Measurements from ENCODE around the gene ENAH. TPM values are rescaled to one million over a fixed set of nuclear protein-coding genes. Genes with fewer than 3 reads are reported as not detected.

The ENAH gene
- total and polyA plus RNA-seq, 9 of the 15 experiments (the other 6 are each of a cell fraction or from before 2014, with no cell fraction given): 0.03 to 1.2 (median 0.15) TPM

DNA sequence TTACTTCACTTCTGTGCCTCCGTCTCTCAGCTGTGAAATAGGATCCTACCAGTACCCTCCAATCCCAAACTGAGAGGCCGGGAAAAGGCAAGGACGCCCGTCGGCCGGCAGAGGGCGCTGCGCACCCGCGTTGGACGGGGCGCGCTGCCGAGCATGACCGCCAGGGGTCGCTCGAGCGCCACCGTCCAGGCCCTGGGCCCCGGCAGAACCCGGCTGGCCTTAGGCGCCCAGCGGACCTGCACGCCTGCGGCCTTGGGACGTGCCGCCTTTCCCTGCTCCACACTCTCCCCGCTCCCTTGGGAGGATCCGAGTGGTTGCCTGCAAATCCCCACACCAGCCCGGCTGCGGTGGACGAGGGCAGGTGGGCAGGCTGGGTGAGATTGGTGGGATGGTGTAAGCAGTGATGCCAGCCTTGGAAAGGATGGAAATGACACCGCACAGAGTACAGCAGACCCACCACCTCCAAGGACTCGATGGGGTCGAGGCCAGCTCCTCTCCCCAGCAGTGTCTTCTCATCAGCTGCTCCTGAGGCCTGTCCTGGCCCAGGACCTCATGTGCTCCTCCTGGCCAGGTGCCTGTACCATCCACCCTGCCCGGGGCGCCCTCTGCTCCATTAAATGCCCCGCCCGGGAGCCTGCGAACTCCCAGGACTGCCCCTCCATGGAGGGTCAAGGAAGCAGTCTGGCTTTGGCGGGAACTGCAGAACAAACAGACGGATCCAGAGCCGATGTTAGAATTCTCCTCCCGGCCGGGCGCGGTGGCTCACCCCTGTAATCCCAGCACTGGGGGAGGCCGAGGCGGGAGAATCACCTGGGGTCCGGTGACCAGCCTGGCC is 177.7 kb downstream of the ENAH start (continued):
- TF ChIP-seq, protein P1, sequence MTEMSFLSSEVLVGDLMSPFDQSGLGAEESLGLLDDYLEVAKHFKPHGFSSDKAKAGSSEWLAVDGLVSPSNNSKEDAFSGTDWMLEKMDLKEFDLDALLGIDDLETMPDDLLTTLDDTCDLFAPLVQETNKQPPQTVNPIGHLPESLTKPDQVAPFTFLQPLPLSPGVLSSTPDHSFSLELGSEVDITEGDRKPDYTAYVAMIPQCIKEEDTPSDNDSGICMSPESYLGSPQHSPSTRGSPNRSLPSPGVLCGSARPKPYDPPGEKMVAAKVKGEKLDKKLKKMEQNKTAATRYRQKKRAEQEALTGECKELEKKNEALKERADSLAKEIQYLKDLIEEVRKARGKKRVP (CRISPR knock-in tag; IDR thresholded peaks at IDR 0.05): no peak; the same call in 1 of the 2 replicates
- TF ChIP-seq ARID1B (IDR thresholded peaks at IDR 0.05) (no peak), MIER1 (IDR thresholded peaks at IDR 0.05; ENCODE audit: low read depth) (no peak), ZNF79 (CRISPR knock-in tag; IDR thresholded peaks at IDR 0.05; ENCODE audit: low read depth) (no peak), HNRNPLL (IDR thresholded peaks at IDR 0.05; ENCODE audit: low read depth, low read length, poor library complexity, severe bottlenecking) (no peak), PYGO2 (tag; IDR thresholded peaks at IDR 0.05) (no peak), MEIS2 (IDR thresholded peaks at IDR 0.05; ENCODE audit: partially characterized antibody) (no peak), ZZZ3 (IDR thresholded peaks at IDR 0.05) (no peak), ZBTB1 (CRISPR knock-in tag; IDR thresholded peaks at IDR 0.05; ENCODE audit: borderline replicate concordance, low read depth) (no peak), ETV5 (CRISPR knock-in tag; IDR thresholded peaks at IDR 0.05; ENCODE audit: low read depth) (no peak)
- TF ChIP-seq, protein P2, sequence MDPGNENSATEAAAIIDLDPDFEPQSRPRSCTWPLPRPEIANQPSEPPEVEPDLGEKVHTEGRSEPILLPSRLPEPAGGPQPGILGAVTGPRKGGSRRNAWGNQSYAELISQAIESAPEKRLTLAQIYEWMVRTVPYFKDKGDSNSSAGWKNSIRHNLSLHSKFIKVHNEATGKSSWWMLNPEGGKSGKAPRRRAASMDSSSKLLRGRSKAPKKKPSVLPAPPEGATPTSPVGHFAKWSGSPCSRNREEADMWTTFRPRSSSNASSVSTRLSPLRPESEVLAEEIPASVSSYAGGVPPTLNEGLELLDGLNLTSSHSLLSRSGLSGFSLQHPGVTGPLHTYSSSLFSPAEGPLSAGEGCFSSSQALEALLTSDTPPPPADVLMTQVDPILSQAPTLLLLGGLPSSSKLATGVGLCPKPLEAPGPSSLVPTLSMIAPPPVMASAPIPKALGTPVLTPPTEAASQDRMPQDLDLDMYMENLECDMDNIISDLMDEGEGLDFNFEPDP (CRISPR knock-in tag; IDR thresholded peaks at IDR 0.05): no peak
- TF ChIP-seq, protein P3, sequence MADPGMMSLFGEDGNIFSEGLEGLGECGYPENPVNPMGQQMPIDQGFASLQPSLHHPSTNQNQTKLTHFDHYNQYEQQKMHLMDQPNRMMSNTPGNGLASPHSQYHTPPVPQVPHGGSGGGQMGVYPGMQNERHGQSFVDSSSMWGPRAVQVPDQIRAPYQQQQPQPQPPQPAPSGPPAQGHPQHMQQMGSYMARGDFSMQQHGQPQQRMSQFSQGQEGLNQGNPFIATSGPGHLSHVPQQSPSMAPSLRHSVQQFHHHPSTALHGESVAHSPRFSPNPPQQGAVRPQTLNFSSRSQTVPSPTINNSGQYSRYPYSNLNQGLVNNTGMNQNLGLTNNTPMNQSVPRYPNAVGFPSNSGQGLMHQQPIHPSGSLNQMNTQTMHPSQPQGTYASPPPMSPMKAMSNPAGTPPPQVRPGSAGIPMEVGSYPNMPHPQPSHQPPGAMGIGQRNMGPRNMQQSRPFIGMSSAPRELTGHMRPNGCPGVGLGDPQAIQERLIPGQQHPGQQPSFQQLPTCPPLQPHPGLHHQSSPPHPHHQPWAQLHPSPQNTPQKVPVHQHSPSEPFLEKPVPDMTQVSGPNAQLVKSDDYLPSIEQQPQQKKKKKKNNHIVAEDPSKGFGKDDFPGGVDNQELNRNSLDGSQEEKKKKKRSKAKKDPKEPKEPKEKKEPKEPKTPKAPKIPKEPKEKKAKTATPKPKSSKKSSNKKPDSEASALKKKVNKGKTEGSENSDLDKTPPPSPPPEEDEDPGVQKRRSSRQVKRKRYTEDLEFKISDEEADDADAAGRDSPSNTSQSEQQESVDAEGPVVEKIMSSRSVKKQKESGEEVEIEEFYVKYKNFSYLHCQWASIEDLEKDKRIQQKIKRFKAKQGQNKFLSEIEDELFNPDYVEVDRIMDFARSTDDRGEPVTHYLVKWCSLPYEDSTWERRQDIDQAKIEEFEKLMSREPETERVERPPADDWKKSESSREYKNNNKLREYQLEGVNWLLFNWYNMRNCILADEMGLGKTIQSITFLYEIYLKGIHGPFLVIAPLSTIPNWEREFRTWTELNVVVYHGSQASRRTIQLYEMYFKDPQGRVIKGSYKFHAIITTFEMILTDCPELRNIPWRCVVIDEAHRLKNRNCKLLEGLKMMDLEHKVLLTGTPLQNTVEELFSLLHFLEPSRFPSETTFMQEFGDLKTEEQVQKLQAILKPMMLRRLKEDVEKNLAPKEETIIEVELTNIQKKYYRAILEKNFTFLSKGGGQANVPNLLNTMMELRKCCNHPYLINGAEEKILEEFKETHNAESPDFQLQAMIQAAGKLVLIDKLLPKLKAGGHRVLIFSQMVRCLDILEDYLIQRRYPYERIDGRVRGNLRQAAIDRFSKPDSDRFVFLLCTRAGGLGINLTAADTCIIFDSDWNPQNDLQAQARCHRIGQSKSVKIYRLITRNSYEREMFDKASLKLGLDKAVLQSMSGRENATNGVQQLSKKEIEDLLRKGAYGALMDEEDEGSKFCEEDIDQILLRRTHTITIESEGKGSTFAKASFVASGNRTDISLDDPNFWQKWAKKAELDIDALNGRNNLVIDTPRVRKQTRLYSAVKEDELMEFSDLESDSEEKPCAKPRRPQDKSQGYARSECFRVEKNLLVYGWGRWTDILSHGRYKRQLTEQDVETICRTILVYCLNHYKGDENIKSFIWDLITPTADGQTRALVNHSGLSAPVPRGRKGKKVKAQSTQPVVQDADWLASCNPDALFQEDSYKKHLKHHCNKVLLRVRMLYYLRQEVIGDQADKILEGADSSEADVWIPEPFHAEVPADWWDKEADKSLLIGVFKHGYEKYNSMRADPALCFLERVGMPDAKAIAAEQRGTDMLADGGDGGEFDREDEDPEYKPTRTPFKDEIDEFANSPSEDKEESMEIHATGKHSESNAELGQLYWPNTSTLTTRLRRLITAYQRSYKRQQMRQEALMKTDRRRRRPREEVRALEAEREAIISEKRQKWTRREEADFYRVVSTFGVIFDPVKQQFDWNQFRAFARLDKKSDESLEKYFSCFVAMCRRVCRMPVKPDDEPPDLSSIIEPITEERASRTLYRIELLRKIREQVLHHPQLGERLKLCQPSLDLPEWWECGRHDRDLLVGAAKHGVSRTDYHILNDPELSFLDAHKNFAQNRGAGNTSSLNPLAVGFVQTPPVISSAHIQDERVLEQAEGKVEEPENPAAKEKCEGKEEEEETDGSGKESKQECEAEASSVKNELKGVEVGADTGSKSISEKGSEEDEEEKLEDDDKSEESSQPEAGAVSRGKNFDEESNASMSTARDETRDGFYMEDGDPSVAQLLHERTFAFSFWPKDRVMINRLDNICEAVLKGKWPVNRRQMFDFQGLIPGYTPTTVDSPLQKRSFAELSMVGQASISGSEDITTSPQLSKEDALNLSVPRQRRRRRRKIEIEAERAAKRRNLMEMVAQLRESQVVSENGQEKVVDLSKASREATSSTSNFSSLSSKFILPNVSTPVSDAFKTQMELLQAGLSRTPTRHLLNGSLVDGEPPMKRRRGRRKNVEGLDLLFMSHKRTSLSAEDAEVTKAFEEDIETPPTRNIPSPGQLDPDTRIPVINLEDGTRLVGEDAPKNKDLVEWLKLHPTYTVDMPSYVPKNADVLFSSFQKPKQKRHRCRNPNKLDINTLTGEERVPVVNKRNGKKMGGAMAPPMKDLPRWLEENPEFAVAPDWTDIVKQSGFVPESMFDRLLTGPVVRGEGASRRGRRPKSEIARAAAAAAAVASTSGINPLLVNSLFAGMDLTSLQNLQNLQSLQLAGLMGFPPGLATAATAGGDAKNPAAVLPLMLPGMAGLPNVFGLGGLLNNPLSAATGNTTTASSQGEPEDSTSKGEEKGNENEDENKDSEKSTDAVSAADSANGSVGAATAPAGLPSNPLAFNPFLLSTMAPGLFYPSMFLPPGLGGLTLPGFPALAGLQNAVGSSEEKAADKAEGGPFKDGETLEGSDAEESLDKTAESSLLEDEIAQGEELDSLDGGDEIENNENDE (IDR thresholded peaks at IDR 0.05; ENCODE audit: low read depth, low read length): no peak
